NOMO-1 treated with dmso at 0.1 percent for 144 hours (cell line): ENCODE results near the gene HPSE2.

Experiments
- DNase-seq: peaks from one replicate; lab custom pipeline; 2025; ENCODE audit not compliant: unreplicated experiment; lab: John Stamatoyannopoulos, UW

Gene HPSE2

DNA sequence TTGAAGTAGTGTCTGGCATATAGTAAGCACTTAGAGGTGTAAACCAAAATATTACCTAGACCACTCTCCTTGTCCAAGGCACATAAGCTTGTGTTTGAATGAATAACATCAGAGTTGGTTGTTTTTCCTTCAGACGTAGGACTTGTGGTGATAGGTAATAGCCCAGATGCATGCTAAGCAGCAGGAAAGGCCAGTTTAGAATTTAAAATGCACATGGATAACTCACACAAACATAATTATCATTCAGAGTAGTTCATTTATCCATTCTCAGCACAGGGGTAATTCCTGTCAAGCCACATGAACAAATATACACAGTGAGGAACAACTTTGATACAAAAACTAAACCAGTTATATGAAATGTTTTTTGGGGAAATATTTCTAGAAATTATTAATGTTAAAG is 607.9 kb downstream of the HPSE2 start:
- DNase-seq, result no peak

DNA sequence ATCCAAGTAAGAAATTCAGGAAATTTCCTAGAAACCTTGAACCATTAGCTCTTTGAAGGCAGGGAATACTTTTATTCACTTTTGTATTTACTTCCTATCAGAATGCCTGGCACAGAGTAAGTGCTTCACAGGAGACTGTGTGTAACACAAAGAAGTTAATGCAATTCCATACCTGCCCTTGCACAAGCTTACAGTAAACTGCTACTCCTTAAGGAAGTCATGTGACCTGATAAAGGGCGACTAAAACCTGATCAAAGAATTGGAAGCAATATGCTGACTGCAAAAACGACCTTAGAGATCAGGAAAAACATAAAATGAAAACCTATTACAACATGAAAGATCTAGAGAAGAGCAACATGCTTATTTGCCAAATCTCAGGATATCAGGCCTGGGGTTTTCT is 610.7 kb downstream of the HPSE2 start:
- DNase-seq, result no peak

DNA sequence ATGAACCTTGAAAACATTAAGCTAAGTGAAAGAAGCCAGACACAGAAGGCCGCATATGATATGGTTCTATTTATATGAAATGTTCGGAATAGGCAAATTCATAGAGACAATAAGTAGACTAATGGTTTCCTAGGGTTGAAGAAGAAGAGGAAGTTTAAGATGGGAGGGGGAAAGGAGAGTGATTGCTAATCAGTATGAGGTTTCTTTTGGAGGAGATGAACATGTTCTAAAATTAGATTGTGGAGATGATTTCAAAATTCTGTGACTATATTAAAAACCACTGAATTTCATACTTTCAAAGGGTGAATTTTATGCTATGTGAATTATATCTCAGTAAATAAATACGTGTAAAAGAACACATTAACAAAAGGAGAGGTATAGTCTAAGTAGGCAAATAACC is 612.5 kb downstream of the HPSE2 start:
- peak; percentile 53 for DNase-seq

DNA sequence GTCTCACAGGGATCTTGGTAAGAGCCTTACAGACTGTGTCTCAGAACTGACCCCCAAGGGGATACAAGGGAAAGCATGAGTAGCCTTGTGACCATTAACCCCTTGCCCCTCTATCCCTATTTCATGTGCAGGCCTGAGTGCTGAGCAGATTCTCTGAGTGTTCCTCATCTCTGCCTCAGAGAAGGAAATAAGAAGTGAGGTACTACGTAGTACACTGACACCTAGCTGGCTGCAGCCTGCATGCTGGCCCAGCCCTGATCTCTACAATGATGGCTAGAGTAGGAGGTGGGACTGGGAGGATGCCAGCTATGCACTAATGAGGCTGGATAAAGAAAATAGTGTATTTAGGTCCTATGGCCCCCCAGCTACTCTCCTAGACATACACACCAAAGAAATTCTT is 614.0 kb downstream of the HPSE2 start:
- DNase-seq, result no peak

DNA sequence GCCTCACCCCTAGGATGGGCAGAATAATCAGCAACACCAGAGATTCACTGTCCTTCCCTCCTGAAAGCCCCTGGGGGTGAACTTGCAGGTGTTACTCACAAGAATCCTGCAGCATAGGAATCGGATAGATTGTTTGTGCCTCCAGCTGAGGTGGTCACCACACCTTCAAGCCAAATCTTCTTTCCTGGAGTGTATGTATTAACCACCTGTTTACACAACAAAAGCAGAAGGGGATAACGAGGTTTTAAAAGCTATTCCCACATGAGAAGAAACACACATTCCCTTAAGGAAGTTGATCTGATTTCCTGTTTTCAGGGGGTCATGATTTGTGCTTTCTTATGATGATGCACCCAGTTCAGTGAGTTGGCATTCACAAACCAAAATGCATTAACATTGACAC is 615.1 kb downstream of the HPSE2 start:
- DNase-seq, result no peak

DNA sequence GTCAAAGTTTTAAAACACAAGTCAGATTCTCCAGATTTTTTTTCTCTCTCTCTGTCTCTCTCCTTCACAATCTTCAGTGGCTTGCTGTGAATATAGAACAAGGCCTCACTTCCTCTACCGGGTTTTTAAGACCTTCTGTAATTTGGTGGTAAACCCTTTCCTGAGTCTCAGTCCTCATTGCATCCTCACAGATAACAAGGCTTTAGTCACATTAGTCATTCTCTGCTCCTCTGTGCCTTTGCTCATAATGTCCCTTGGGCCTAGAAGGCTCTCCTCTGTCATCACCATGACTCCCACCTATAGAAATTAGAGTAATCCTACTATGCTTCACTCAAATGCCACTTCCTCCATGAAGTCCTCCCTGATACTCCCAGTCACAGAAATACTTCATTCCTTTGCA is 616.2 kb downstream of the HPSE2 start:
- DNase-seq, result peak; percentile 87

DNA sequence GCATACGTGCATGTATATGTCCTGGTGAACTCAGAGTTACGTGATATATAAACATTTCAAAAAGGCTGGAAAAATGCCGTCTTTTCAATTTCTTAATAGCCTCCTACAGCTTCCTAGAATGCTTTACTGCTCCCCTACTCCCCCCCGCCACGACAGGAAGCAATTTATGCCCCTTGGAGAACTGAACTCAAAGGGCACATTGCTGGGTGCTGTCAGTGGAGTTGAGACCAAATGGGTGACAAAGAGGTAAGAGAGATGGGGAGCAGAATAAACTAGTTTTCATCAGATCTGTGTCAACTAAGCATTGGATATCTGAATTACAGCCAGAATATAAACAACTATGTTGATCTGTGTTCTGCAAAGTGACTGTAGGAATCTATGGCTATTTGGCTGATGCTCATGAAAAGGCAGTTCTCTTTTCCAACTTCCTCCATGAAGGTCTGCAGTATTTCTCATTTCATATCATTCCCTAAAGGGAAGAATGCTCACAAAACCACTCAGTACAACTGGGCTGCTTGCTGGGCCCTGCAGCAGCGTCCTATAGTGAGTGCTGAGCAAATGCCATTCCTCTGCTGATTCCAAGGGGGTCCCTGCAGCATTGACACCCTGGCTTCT is 617.6 kb downstream of the HPSE2 start:
- no peak for DNase-seq

DNA sequence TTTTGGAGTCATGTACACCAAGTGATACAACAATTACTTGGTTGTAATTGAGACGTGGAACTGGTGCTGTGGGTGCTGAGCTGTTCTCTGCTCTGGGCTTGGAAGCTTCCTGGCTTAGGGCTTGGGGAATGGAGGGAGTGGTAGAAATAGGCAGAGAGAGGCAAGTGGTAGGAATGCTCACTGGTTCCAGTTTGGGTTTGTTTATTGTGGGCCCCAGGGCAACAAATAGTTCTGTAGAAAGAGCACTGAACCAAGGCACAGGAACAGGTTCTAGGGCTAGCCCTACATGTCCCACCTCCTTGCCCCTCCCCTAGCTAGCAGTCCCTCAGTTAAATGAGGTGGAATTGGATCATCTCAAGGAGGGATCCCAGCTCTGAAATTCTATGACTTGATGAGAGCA is 622.2 kb downstream of the HPSE2 start:
- DNase-seq, result no peak

DNA sequence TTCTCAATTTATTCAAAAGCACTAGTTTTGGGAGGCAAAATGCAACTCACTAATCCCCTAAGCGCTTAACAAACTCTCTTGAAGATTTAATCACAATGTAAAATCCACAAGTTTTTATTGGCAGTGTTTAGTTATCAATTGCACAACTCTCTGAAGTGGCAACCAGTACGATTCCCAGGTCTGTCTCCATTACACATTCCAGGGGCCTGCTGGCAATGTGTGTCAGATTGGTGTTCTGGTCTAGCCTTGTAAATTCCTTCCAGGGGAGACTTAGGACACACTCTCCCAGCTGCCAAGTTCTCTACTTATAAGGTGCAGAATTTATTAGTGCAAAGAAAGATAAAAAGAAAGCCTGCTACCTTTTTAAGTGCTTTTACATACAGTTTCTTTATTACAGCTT is 624.2 kb downstream of the HPSE2 start:
- DNase-seq, result no peak

DNA sequence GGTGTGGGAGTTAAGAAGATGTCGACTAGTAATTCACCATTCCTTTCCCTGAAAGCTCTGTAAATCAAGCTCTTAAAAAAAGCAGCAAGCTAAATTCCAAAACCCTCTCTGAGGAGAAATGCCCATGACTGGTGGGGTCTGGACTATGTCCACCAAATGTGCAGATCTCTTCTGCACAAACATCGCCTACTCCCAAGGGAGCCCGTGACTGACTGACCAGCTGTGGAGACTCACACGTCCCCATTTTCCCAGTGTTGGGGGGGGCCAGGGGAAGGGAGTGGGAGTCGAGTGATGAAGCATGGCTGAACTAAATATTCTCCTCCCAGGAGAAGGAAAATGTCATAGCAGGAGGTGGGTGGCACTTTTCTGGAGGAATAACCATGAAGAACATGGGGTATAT is 624.8 kb downstream of the HPSE2 start:
- no peak for DNase-seq

DNA sequence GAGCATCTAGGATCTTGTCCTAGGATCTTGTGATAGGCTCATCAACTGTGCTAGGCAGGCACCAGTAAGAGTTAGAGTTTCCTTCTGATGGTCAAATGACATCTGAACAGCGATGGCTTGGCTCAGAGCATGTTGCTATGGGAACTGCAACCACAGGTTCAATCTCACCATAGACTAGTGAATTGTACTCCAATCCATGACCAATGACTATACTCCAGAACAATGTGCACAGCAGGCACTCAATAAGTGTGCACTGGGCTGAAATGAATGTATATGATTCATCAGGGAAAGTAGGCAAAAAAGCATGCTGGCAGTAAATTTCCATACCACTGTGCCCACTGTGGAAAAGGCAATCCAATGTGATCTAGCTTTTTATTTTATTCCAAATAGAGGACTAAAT is 625.4 kb downstream of the HPSE2 start:
- no peak for DNase-seq

DNA sequence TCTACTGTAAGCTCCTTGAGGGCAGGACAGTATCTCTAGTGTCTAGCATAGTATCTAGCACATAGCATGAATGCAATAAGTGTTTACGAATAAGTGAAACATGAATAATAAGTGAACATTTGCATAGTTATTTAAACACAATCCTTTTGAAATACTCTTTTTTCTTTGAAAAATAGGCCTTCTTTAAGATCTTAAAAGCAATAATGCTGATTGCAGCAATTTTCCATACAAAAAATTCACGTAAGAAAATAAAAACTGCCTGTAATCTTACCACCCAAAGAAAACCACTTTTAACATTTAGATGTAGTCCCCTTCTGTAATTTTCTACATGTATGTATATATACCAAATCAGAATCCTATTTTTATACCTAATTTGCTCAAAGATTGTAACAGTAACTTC is 626.4 kb downstream of the HPSE2 start:
- no peak for DNase-seq

DNA sequence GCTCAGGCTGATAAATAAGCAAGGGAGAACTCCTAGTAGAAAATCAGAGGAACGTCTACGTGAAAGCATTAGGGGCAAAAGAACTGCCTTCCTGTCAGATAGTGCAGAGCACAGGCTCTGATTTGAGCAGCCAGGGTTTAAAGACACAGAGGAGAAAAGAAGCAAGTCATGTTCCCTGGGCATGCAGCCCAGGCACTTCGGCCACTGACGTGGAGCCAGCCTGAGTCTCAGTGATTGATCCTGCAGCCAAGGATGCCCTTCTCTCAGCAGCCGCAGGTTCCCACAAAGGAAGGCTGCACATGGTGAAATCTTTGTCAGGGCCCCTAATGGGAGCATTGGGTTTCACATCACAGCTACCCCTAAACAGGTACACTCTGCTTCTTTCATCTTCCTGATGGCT is 627.2 kb downstream of the HPSE2 start:
- DNase-seq, result no peak

DNA sequence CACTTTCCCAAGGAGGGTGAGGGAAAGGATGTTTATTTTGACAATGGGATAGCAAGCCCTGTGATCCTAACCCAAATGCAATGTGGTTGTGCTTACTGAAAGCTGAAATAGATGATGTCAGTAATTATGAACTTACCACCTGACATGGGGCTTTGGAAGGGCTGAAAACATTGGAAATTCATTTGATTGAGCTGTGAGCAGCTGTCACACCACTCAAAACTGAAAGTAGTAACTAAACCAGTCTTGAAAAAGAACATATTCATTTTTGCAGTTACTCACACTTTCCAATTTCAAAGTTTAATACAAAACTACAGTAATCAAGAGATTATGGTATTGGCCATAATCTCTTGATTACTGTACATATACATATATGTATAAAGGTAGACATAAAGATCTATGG is 633.4 kb downstream of the HPSE2 start:
- no peak for DNase-seq

DNA sequence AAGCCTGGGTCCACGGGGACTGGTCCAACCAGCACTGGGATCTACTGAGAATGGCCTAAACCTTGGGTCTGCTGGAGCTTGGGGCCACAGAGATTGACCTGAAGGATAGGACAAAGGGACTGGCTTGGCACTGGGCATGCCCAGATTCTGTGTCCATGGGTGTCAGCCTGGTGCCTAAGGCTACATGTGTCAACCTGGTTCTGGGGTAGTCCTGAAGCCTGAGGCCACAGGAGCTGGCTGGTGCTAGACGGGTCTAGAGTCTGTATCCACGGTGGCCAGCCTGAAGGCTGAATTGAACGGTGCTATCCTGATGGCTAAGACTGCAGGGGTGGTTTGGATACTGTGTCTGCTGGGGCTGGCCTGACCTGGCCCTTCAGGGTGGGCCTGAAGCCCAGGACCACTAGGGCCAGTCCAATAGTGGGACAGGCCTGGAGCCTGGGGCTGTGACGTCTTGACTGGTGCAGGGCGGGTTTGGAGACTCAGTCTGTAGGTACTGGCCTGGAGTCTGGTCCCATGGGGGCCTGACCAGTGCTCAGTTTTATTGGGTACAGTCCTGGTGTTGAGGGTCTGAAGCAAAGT is 636.5 kb downstream of the HPSE2 start:
- DNase-seq, result no peak

DNA sequence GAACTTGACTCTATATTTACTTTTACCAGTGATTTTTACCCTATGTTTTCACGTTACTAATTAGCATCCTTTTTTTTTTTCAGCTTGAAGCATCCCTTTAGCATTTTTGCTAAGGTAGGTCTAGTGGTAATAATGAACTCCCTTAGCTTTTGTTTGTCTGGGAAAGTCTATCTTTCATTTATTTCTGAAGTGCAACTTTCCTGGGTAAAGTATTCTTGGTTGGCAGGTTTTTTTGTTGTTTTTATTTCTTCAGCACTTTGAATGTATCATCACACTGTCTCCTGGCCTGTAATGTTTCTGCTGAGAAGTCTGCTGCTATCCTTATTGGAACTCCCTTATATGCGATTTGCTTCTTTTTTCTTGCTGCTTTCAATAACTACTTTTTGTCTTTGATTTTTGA is 639.2 kb downstream of the HPSE2 start:
- DNase-seq, result no peak

DNA sequence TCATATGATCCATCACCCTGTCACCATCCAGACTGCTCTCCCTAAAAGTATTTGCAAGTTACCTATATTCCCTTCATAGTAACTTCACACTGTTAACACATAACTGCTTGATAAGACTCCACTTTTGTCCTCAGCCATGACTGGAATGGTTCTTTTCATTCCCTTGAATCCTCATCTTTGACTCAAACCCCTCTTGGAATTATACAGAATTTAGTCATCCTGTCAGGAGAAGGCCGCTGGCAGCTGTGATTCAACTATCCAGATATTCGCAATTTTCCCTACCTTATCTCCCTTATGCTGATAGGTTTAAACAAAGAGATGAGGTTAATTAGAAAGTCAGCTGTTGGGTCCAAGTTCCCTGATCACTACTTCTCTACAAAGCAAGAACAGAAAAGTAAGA is 646.0 kb downstream of the HPSE2 start:
- no peak for DNase-seq

DNA sequence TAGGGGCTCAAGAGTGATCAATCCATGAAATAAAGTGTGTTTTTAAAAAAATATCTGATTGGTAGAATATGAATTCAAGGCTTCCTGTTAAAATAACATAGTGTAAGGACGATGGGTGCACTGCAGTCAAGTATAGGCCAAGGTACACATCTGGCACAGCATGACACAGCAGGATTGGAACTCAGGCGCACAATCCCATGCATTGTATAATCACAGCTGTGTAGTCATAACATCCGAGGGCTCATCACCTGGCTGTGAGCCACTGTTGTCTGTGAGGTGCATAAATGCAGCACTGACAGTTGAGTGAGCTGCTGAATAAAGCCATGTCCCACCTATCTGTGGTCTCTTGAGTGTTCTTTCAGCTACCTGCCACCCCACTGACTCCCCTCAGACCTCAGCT is 646.6 kb downstream of the HPSE2 start:
- no peak for DNase-seq

DNA sequence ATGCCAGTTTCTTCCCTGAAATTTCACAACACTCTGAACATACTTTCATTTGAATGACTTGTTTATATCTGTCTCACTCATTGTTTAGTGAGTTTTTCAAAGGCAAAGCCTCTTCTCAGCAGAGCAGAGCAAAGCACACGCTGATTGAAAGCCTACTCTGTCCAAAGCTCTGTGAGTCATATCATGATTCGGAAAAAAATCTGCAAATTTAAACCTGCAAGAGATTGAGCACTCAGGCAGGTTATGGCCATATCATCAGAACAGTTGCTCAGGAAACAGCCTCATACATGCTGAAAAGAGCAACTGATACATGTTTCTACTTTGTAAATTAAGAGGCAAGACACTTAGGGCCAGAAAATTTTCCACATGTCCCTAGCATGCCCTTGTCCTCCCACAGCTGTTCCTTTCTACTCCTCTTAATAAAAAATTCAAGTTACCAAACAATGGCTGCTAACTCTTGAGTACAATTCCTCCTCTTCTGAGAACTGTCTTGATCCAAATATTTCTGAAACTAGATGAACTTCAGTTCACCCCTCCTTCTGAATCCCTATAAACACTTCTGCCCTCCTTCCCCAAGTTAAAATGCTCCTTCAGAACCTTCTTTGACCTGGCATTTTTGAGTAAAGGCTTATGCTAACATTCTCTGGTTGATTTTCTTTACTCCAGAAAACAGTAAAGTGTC is 648.4 kb downstream of the HPSE2 start:
- DNase-seq, result no peak

DNA sequence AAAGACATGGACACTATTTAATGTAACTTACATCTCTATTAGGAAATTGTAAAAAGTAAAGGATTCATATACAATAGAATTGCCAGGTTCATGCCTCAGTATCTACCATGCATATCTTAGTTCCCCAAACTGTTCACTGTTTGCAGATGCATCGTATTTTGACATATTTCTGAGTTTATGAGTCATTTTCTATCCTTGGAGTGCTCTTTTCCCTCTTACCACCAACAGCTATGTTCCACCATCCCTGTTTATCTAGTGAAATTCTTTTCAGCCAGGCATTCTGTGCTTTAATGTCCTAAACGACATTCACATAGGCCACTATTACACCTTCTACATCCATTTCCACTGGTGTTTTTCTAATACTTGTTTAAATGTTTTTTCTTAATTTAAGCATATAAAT is 649.6 kb downstream of the HPSE2 start:
- DNase-seq, result no peak

DNA sequence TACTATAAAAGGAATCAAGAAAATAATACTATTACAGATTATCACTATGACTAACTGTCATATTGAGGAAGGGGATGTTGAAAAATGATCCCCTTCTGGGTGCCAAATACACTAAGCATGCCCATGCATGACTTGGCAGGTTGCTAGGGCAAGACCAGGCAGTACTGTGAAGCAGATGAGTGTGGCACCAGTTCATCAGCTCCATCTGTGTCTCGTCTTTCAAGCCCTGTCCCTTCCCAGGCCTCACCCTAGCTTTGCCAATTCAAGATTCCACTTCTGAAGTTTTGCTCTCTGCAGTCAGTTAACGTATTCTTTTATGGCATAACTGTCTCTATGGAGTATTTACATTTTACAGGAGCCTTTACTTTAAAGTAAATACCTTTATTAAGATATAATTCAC is 653.3 kb downstream of the HPSE2 start:
- DNase-seq, result no peak

DNA sequence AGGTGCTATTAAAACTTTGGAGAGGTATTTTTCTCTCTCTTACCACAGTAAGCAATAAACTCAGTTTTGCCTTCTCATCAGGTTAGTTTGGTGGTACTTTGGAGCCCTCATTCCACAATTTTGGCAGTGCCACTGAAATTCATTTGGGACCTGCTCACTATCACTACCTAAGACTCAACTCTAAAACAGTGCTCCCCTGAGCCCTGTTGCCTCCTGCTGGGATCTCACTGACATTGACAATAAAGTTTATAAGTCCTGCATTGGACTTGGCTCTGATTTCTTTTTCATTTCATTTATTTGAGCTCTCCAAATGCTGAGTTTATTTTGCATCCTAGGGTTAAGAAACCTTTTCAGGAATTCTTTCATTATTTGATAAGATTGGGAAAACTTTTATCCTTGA is 658.1 kb downstream of the HPSE2 start:
- DNase-seq, result no peak

DNA sequence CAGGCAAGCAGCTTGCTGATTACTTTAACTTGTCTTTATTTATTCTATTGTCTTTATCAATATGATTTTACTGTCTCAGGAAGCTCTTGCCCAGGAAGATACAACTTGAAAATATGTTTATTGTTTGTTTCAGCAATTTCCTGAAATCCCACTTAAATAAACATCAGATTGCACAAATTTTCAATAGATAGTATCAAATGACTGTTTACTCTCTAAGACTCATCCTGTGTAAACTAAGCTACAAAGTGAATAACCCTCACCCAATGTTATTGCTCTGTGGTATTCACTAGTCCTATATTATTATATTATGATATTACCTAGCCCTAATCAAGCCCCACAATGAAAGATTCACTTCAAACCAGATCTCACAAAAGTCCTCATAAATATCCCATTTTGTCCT is 658.5 kb downstream of the HPSE2 start:
- DNase-seq, result no peak
